Activated CD8-positive, alpha-beta T cell treated with anti-CD3 and anti-CD28 coated beads for 36 hours (primary cell): ENCODE measurements around the gene MICU1. TPM values are rescaled to one million over a fixed set of nuclear protein-coding genes. Genes with fewer than 3 reads are reported as not detected.

ENCODE experiments used
- ATAC-seq: fragments of 200-7000 bp; cut with Tn5 transposase; one replicate; pipeline ENCODE4 v1.10.0; 2021; ENCODE audit warnings: mild to moderate bottlenecking, moderate library complexity
- CTCF ChIA-PET: fragments of 350-600 bp; sonication (Branson Sonifier 250); formaldehyde crosslinking; loops from one replicate; lab custom pipeline; 2021; ENCODE audit warnings: antibody characterized with exemption; lab: Charles Lee
- POLR2A ChIA-PET: fragments of 350-600 bp; sonication (Branson Sonifier 250); formaldehyde crosslinking; loops from one replicate; lab custom pipeline; 2021; ENCODE audit warnings: antibody characterized with exemption; lab: Charles Lee
- DNase-seq: peaks from one replicate; pipeline ENCODE4 v3.0.0-alpha.2; 2020
- H3K27ac Mint-ChIP-seq: one replicate; pipeline ENCODE4 v1.8.0; 2021; ENCODE audit warnings: mild to moderate bottlenecking, mixed read lengths
- H3K27me3 Mint-ChIP-seq: one replicate; pipeline ENCODE4 v1.8.0; 2021; ENCODE audit warnings: mixed read lengths
- H3K36me3 Mint-ChIP-seq: one replicate; pipeline ENCODE4 v1.8.0; 2021; ENCODE audit warnings: low read depth, mixed read lengths
- H3K4me1 Mint-ChIP-seq: one replicate; pipeline ENCODE4 v1.8.0; 2021; ENCODE audit warnings: low read depth, mixed read lengths
- H3K4me3 Mint-ChIP-seq: one replicate; pipeline ENCODE4 v1.8.0; 2021; ENCODE audit warnings: mild to moderate bottlenecking, moderate library complexity, mixed read lengths
- H3K9me3 Mint-ChIP-seq: one replicate; pipeline ENCODE4 v1.8.0; 2021; ENCODE audit warnings: mixed read lengths
- intact Hi-C: fragments of 100-400 bp; cut with micrococcal nuclease; formaldehyde crosslinking; loops from one replicate; pipeline ENCODE4 v1.10.0; 2022
- total RNA-seq, 2 experiments: library from RNA; stranded (reverse); gene quantifications; one replicate each; pipeline ENCODE4 v1.2.3, GENCODE V29; 2021
- TF ChIP-seq, protein P1 (sequence below): fragments of 200-600 bp; IDR thresholded peaks from one replicate; pipeline ENCODE4 v1.8.0; 2022; ENCODE audit warnings: antibody characterized with exemption, mild to moderate bottlenecking

The MICU1 gene
- total RNA-seq, 2 experiments from 2014 or later = 29.9 to 31.0 TPM

DNA sequence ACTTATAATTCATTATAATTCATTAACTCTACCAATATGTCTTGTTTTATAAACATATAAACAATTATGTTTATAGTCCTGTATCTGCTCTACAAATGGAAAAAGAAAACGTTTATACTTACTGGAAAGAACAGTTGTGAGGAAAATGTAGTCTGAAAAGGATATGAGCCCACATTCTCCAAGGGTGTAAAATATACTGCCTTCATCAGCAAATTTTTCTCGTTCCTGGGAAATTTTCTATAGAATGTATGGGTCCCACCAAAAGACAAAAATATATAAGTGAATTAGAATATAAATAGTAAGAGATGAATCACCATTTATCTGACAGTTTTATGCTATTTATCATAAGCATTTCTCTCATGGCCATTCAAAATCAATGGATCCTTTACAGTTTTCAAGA is 117.8 kb downstream of the MICU1 start:
- CTCF ChIA-PET = no interaction called here
- H3K27ac Mint-ChIP-seq = no peak overlapping the region
- intact Hi-C loops = no loop called here
- no peak for DNase-seq
- TF ChIP-seq, protein P1, sequence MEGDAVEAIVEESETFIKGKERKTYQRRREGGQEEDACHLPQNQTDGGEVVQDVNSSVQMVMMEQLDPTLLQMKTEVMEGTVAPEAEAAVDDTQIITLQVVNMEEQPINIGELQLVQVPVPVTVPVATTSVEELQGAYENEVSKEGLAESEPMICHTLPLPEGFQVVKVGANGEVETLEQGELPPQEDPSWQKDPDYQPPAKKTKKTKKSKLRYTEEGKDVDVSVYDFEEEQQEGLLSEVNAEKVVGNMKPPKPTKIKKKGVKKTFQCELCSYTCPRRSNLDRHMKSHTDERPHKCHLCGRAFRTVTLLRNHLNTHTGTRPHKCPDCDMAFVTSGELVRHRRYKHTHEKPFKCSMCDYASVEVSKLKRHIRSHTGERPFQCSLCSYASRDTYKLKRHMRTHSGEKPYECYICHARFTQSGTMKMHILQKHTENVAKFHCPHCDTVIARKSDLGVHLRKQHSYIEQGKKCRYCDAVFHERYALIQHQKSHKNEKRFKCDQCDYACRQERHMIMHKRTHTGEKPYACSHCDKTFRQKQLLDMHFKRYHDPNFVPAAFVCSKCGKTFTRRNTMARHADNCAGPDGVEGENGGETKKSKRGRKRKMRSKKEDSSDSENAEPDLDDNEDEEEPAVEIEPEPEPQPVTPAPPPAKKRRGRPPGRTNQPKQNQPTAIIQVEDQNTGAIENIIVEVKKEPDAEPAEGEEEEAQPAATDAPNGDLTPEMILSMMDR = no peak
- no peak for ATAC-seq
- peaks cover 21% of the 10 kb centered on the region for H3K36me3 Mint-ChIP-seq
- H3K4me1 Mint-ChIP-seq = peaks cover 6% of the 10 kb centered on the region
- H3K9me3 Mint-ChIP-seq = peaks cover 3% of the 10 kb centered on the region
- no peaks in the 10 kb centered on the region for H3K27me3 Mint-ChIP-seq
- H3K4me3 Mint-ChIP-seq = no peak overlapping the region
- POLR2A ChIA-PET = no interaction called here

DNA sequence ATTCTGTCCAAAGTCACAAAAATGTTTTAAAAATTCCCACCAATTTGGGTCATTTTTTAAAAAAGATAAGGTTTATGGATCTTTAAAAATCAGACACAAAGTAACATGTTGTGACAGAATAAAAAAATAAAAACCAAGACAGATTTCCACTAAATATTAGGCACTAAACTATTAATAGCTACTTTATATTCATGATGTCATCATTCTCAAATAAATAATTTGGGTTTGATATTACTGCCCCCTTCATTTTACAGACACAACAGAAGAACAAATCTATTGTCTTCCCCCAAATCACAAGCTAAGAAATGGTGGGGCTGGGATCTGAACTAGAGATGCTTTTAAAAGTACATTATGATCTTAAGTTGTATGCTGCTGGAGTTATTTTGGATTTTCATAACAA is 119.4 kb downstream of the MICU1 start:
- Mint-ChIP-seq H3K4me1 (peaks cover 6% of the 10 kb centered on the region), H3K27me3 (no peaks in the 10 kb centered on the region), H3K9me3 (peaks cover 2% of the 10 kb centered on the region), H3K4me3 (no peak overlapping the region), H3K27ac (no peak overlapping the region), H3K36me3 (peaks cover 21% of the 10 kb centered on the region)
- intact Hi-C loops = no loop called here
- TF ChIP-seq, protein P1 = no peak
- ChIA-PET POLR2A (no interaction called here), CTCF (no interaction called here)
- DNase-seq (no peak), ATAC-seq (no peak)

DNA sequence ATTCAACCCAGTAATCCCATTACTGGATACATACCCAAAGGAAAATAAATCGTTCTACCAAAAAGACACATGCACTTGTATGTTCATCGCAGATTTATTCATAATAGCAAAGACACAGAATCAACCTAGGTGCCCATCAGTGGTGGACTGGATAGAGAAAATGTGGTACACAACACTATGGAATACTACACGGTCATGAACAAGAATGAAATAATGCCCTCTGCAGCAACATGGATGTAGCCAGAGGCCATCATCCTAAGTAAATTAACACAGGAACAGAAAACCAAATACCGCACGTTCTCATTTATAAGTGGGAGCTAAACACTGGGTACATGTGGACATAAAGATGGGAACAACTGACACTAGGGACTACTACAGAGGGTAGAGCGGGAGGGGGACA is 120.4 kb downstream of the MICU1 start:
- ATAC-seq (no peak), DNase-seq (no peak)
- Mint-ChIP-seq H3K27me3 (no peaks in the 10 kb centered on the region), H3K4me1 (peaks cover 6% of the 10 kb centered on the region), H3K36me3 (peaks cover 21% of the 10 kb centered on the region), H3K4me3 (no peak overlapping the region), H3K9me3 (peaks cover 2% of the 10 kb centered on the region), H3K27ac (no peak overlapping the region)
- ChIA-PET POLR2A (interaction anchor here (1.0 kb wide), 1 partner anchor 17 kb away, joined by 3 read pairs; no protein-coding TSS in a partner anchor), CTCF (no interaction called here)
- TF ChIP-seq, protein P1 = no peak
- intact Hi-C loops = no loop called here

DNA sequence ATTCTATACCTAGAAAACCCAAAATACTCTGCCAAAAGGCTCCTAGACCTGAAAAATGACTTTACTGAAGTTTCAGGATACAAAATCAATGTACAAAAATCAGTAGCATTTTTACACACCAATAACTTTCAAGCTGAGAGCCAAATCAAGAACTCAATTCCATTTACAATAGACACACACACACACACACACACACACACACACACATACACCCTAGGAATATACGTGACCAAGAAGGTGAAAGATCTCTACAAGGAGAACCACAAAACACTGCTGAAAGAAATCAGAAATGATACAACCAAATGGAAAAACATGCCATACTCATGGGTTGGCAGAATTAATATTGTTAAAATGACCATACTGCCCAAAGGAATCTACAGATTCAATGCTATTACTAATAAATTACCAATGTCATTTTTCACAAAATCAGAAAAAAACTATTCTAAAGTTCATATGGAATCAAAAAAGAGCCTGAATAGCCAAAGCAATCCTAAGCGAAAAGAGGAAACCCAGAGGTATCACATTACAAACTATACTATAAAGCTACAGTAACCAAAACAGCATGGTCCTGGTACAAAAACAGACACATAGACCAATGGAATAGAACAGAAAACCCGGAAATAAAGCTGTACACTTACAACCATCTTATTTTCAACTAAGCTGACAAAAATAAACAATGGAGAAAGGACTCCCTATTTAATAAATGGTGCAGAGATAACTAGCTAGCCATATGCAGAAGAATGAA is 122.0 kb downstream of the MICU1 start:
- ChIA-PET CTCF (no interaction called here), POLR2A (interaction anchor here (0.6 kb wide), 1 partner anchor 491 kb away, joined by 3 read pairs; no protein-coding TSS in a partner anchor)
- Mint-ChIP-seq H3K9me3 (peaks cover 2% of the 10 kb centered on the region), H3K4me3 (no peak overlapping the region), H3K27me3 (no peaks in the 10 kb centered on the region), H3K36me3 (peaks cover 21% of the 10 kb centered on the region), H3K4me1 (no peaks in the 10 kb centered on the region), H3K27ac (no peak overlapping the region)
- intact Hi-C loops = no loop called here
- ATAC-seq (no peak), DNase-seq (no peak)
- TF ChIP-seq, protein P1 = no peak

DNA sequence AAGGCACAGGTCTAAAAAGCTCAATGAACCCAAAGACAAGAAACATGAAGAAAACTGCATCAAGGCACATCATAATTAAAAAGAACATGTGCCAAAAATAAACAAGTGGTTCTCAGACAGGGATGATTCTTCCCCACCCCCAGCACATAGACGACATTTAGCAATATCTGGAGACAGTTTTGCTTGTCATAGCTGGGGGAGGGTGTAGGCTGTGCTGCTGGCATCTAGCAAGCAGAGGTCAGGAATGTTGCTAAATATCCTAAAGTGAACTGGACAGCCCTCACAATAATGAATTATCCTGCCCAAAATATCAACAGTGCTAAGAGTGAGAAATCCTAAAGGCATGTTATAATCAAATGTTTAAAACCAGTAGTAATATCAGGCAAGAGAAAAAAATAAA is 122.6 kb downstream of the MICU1 start:
- Mint-ChIP-seq H3K4me3 (no peak overlapping the region), H3K9me3 (peaks cover 2% of the 10 kb centered on the region), H3K36me3 (peaks cover 21% of the 10 kb centered on the region), H3K27me3 (no peaks in the 10 kb centered on the region), H3K4me1 (no peaks in the 10 kb centered on the region), H3K27ac (no peak overlapping the region)
- ChIA-PET POLR2A (interaction anchor here (0.6 kb wide), 1 partner anchor 490 kb away, joined by 3 read pairs; no protein-coding TSS in a partner anchor), CTCF (no interaction called here)
- ATAC-seq = no peak
- TF ChIP-seq, protein P1 = no peak
- intact Hi-C loops = no loop called here
- DNase-seq = no peak
